RKO (cell line): ENCODE measurements around the gene ACOT7.
"Not testable (repeated sequence)": the region's sequence is repeated elsewhere in the genome, so short reads cannot be mapped to it uniquely, and the experiment has no call there.

Experiments used
- DNase-seq: peaks from one replicate; pipeline ENCODE4 v3.0.0-alpha.2; 2016; ENCODE audit warnings: low spot score

Gene ACOT7

GRCh38 chr1:6396998-6397397 lies 3.4 kb upstream of the ACOT7 start:
- no peak for DNase-seq

DNA sequence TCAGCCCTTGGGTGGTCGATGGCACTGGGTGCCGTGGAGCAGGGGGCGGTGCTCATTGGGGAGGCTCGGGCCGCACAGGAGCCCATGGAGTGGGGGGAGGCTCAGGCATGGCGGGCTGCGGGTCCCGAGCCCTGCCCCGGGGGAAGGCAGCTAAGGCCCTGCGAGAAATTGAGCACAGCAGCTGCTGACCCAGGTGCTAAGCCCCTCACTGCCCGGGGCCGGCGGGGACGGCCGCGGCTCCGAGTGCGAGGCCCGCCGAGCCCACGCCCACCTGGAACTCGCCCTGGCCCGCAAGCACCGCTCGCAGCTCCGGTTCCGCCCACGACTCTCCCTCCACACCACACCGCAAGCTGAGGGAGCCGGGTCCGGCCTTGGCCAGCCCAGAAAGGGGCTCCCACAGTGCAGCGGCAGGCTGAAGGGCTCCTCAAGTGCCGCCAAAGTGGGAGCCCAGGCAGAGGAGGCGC lies 2.2 kb upstream of the ACOT7 start:
- not testable (repeated sequence) for DNase-seq

- not testable (repeated sequence) for DNase-seq
Measured at GRCh38 chr1:6395130-6395529, 1.6 kb upstream of the ACOT7 start.

DNA sequence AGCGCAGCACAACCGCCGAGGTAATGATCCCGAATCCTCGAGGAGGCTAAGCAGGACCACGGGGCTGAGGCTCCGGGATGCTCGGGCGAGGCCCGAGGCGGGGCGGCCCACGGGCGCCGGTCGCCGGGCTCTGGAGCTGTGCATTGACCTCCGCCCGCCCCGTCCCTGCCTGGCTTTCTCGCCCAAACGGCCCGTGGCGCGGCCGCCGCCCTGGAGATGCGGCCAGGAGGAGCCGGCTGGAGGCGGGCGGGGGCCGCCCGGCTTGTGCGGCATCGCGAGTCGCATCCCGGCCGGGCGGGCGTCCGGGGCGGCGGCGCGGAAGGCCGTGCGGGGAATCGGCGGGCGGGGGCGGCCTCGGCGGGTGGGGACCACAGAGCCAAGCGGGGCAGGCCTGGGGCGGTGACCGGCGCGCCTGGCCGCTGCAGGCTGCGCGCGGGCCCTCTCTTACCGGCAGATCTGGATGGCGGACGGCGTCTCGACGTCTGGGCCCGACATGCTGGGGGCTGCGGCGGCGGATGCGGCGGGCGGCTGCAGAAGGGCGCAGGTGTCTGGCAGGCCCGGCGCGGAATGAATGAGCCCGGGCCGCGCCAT lies 663 bp downstream of the ACOT7 start:
- DNase-seq, result no peak

- peak; percentile 55 for DNase-seq
Measured at GRCh38 chr1:6391951-6392808, 1.4 kb downstream of the ACOT7 start.

- no peak for DNase-seq
Measured at GRCh38 chr1:6389971-6390370, 3.6 kb downstream of the ACOT7 start.

- DNase-seq, result no peak
Measured at GRCh38 chr1:6386371-6386949, 7.1 kb downstream of the ACOT7 start.

- DNase-seq, result peak; percentile 66
Measured at GRCh38 chr1:6385488-6386191, 7.9 kb downstream of the ACOT7 start.

GRCh38 chr1:6384962-6385361 lies 8.6 kb downstream of the ACOT7 start:
- no peak for DNase-seq

DNA sequence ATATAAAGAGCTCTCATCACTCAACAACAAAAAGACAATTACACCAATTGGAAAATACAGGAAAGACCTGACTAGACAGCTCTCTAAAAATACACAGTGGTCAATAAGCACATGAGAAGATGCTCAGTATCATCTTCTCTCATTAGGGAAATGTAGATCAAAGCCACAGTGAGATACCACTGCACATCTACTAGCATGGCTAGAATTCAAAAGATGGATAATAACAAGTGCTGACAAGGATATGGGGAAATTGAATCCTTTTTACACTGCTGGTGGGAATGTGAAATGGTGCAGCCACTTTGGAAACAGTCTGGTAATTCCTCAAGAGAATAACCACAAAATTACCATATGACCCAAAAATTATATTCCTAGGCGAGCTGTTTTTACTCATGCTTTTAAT lies 9.4 kb downstream of the ACOT7 start:
- no peak for DNase-seq

GRCh38 chr1:6380037-6380436 lies 13.5 kb downstream of the ACOT7 start:
- DNase-seq, result no peak

GRCh38 chr1:6378096-6378746 lies 15.3 kb downstream of the ACOT7 start:
- no peak for DNase-seq

DNA sequence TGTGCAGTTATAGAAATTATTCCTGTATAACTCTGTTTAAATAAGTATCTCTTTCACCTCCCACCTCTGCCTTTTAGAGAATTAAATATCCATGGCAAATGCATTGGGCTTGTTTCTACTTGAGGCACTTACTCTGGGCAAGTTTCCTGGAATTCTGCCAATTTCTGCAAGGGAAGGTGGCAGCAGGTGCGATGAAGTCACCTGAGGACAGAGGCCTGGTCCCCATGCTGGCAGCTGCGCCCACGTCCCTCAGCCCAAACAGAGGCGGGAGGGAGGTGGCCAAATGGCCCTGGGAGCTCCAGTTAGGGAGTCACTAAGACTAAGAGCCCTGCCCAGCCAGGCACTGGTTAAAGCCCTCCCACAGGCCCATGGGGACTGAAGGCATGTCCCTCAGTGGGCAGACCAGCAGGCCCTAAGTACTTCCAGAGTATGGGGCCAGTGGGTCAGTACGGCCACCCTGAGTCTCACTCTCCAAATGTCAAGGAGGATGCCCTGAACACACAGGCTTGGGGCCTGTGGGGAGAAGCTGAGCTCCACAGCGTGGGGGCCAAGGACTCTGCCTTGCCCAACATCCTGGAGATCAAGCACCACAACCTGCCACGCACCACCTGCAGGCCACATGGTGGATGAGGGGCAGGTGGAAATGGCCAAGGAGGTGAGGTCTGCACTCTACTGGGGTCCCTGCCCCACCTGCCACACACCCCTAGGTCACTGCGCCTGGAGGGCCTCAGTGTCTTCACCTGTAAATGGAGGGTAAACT lies 19.4 kb downstream of the ACOT7 start:
- no peak for DNase-seq

GRCh38 chr1:6372236-6372635 lies 21.3 kb downstream of the ACOT7 start:
- not testable (repeated sequence) for DNase-seq

DNA sequence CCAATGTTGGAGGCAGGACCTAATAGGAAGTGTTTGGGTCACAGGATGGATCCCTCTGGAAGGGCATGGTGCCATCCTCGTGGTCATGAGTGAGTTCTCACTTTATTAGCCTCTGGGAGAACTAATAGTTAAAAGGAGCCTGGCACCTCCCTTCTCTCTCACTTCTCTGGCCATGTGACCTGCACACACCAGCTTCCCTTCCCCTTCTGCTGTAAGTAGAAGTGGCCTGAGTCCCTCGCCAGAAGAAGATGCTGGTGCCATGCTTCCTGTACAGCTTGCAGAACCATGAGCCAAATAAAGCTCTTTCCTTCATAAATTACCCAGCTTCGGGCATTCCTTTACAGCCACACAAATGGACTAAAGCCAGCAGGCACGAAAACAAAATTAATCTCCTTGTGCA lies 23.6 kb downstream of the ACOT7 start:
- DNase-seq, result no peak

GRCh38 chr1:6367381-6368012 lies 26.1 kb downstream of the ACOT7 start:
- peak; percentile 88 for DNase-seq

GRCh38 chr1:6365047-6365446 lies 28.5 kb downstream of the ACOT7 start:
- DNase-seq, result no peak

DNA sequence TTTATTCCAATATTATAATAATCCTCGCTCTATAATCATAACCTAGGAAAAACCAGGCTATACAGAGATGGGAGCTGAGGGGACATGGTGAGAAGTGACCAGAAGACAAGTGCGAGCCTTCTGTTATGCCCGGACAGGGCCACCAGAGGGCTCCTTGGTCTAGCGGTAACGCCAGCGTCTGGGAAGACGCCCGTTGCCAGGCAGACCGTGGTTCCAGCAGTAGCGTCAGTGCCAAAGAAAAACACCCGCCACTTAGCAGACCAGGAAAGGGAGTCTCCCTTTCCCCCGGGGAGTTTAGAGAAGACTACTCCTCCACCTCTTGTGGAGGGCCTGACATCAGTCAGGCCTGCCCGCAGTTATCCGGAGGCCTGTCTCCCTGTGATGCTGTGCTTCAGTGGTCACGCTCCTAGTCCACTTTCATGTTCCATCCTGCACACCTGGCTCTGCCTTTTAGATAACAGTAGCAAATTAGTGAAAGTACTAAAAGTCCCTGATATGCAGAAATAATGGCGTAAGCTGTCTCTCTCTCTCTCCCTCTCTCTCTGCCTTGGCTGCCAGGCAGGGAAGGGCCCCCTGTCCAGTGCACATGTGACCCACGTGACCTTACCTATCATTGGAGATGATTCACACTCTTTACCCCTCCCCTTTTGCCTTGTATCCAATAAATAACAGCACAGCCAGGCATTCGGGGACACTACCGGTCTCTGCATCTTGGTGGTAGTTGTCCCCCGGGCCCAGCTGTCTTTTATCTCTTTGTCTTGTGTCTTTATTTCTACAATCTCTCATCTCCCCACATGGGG lies 30.3 kb downstream of the ACOT7 start:
- peak; percentile 67 for DNase-seq

GRCh38 chr1:6361124-6361775 lies 32.3 kb downstream of the ACOT7 start:
- DNase-seq, result no peak
